AG08395 (cell line): Measurements from ENCODE around the gene SMTNL1.
"Not testable (repeated sequence)": the region's sequence is repeated elsewhere in the genome, so short reads cannot be mapped to it uniquely, and the experiment has no call there.

Source experiments
- DNase-seq: peaks from one replicate; pipeline ENCODE4 v3.0.0; 2012; ENCODE audit warnings: mixed read lengths, low spot score

SMTNL1 gene

GRCh38 chr11:57508341-57509170 lies 28.8 kb upstream of the SMTNL1 start:
- DNase-seq, result no peak

- no peak for DNase-seq
These were observed 25.5 kb upstream of the SMTNL1 start for GRCh38 chr11:57511741-57512430.

- DNase-seq, result no peak
These were observed 24.5 kb upstream of the SMTNL1 start for GRCh38 chr11:57512646-57513451.

- DNase-seq, result no peak
These were observed 24.0 kb upstream of the SMTNL1 start for GRCh38 chr11:57513452-57513795.

GRCh38 chr11:57513911-57514537 lies 23.4 kb upstream of the SMTNL1 start:
- DNase-seq, result peak; percentile 39

- peak; percentile 57 for DNase-seq
These were observed 22.7 kb upstream of the SMTNL1 start for GRCh38 chr11:57514538-57515331.

- DNase-seq, result peak; percentile 82
These were observed 21.9 kb upstream of the SMTNL1 start, which contains the start of gene SLC43A1 for GRCh38 chr11:57515332-57516060. Gene SLC43A1 (minus strand): TSS chr11:57515702. CDS start chr11:57514111, 1,591 bp downstream.

- no peak for DNase-seq
These were observed 21.3 kb upstream of the SMTNL1 start for GRCh38 chr11:57516061-57516443.

- DNase-seq, result no peak
These were observed 16.3 kb upstream of the SMTNL1 start for GRCh38 chr11:57521116-57521515.

GRCh38 chr11:57523419-57523818 lies 14.0 kb upstream of the SMTNL1 start:
- DNase-seq, result no peak

GRCh38 chr11:57527056-57527631 lies 10.3 kb upstream of the SMTNL1 start:
- DNase-seq, result peak; percentile 65

GRCh38 chr11:57529012-57529411 lies 8.4 kb upstream of the SMTNL1 start:
- DNase-seq, result no peak

GRCh38 chr11:57530215-57530595 lies 7.2 kb upstream of the SMTNL1 start:
- DNase-seq, result no peak

GRCh38 chr11:57530596-57531507 lies 6.5 kb upstream of the SMTNL1 start, which contains the start of gene TIMM10:
Gene TIMM10 (minus strand): TSS chr11:57530754. CDS start chr11:57530189, 565 bp downstream.
- peak; percentile 95 for DNase-seq

GRCh38 chr11:57534449-57534848 lies 2.9 kb upstream of the SMTNL1 start:
- DNase-seq, result not testable (repeated sequence)

GRCh38 chr11:57539342-57539741 lies 1.9 kb downstream of the SMTNL1 start:
- DNase-seq, result no peak

GRCh38 chr11:57541169-57541568 lies 3.8 kb downstream of the SMTNL1 start:
- no peak for DNase-seq

- DNase-seq, result no peak
These were observed 5.2 kb downstream of the SMTNL1 start for GRCh38 chr11:57542582-57542981.

GRCh38 chr11:57543593-57543992 lies 6.2 kb downstream of the SMTNL1 start:
- DNase-seq, result no peak
